A549 (cell line): ENCODE measurements around the gene UTRN. TPM values are rescaled to one million over a fixed set of nuclear protein-coding genes. Genes with fewer than 3 reads are reported as not detected.

Source experiments
- ATAC-seq, 2 experiments: fragments of 200-7000 bp in 1 of 2; fragments of >200 bp in 1 of 2; cut with Nextera tagmentation in 1 of 2; cut with Tn5 transposase in 1 of 2; 3 replicates each; pipeline versions ENCODE4 v1.8.0 to v1.9.1; 2018 to 2020; ENCODE audit warnings: mild to moderate bottlenecking in 1 of 2, moderate library complexity in 1 of 2
- CTCF ChIA-PET: fragments of 300-600 bp; sonication (Branson Sonifier 250); formaldehyde crosslinking; extraction: SDS; loops from one replicate; lab custom pipeline; 2021; ENCODE audit warnings: antibody characterized with exemption, inconsistent platforms; lab: Yijun Ruan, JAX
- POLR2A ChIA-PET: fragments of 350-600 bp; formaldehyde crosslinking; extraction: SDS; loops from one replicate; lab custom pipeline; 2021; ENCODE audit warnings: antibody characterized with exemption, inconsistent platforms; lab: Yijun Ruan, JAX
- DNase-seq, 2 experiments: peaks; one replicate each; pipeline versions ENCODE4 v3.0.0 to v3.0.0-alpha.2; 2011 to 2016; ENCODE audit warnings: low read depth in 1 of 2, low spot score in 1 of 2
- FAIRE-seq: peaks from 2 replicates; lab custom pipeline; 2011; peaks lifted over from hg19 to GRCh38; lab: Jason Lieb, UNC
- H3K27ac ChIP-seq, 2 experiments: fragments of >200 bp; sonication (Bioruptor Twin); formaldehyde crosslinking; 3 replicates each; pipeline ENCODE4 v1.5.1; 2016 to 2017
- H3K4me1 ChIP-seq: fragments of >200 bp; sonication (Bioruptor Twin); formaldehyde crosslinking; 3 replicates; pipeline ENCODE4 v1.6.1; 2016
- H3K4me2 ChIP-seq: fragments of >200 bp; sonication (Bioruptor Twin); formaldehyde crosslinking; 3 replicates; pipeline ENCODE4 v1.6.1; 2016
- H3K4me3 ChIP-seq: fragments of >200 bp; sonication (Bioruptor Twin); formaldehyde crosslinking; 3 replicates; pipeline ENCODE4 v1.5.1; 2016
- H3K9me3 ChIP-seq: fragments of >200 bp; sonication (Bioruptor Twin); formaldehyde crosslinking; 3 replicates; pipeline ENCODE4 v1.6.1; 2016
- BCL3 ChIP-seq: fragments of >200 bp; sonication (Bioruptor Twin); formaldehyde crosslinking; IDR thresholded peaks from 3 replicates; pipeline ENCODE4 v1.6.1; 2016
- CBX8 ChIP-seq: fragments of 200-600 bp; sonication (generic); IDR thresholded peaks from 2 replicates; pipeline ENCODE4 v1.6.1; 2016
- CEBPB ChIP-seq, 2 experiments: fragments of >200 bp in 1 of 2; sonication (Bioruptor Twin) in 1 of 2; formaldehyde crosslinking in 1 of 2; IDR thresholded peaks; 2 replicates each; pipeline ENCODE4 v1.6.1; 2012 to 2016
- FOSB ChIP-seq: fragments of 250-450 bp; sonication (Bioruptor Pico); IDR thresholded peaks from 2 replicates; pipeline ENCODE4 v1.5.0; 2020; ENCODE audit warnings: mild to moderate bottlenecking, moderate library complexity
- FOSL2 ChIP-seq, 2 experiments: fragments of 450-650 bp in 1 of 2; fragments of >200 bp in 1 of 2; sonication (Bioruptor Twin) in 1 of 2; formaldehyde crosslinking; IDR thresholded peaks; 2 replicates each; pipeline versions ENCODE4 v1.5.0 to v1.6.1; 2016 to 2020; ENCODE audit warnings: mild to moderate bottlenecking in 1 of 2, moderate library complexity in 1 of 2
- FOXS1 ChIP-seq: fragments of 250-450 bp; sonication (Bioruptor Pico); IDR thresholded peaks from 2 replicates; pipeline ENCODE4 v1.5.0; 2020; ENCODE audit warnings: mild to moderate bottlenecking, moderate library complexity
- GATA3 ChIP-seq: IDR thresholded peaks from 2 replicates; pipeline ENCODE4 v1.6.1; 2012; ENCODE audit warnings: borderline replicate concordance
- HOXB13 ChIP-seq: fragments of 250-450 bp; sonication (Bioruptor Pico); IDR thresholded peaks from 2 replicates; pipeline ENCODE4 v1.5.0; 2020; ENCODE audit warnings: low read depth, mild to moderate bottlenecking, moderate library complexity
- JUNB ChIP-seq: fragments of >200 bp; sonication (Bioruptor Twin); formaldehyde crosslinking; IDR thresholded peaks from 2 replicates; pipeline ENCODE4 v1.6.1; 2016
- MAFK ChIP-seq: fragments of 450-650 bp; IDR thresholded peaks from 2 replicates; pipeline ENCODE4 v1.6.1; 2014; ENCODE audit not compliant: partially characterized antibody
- MAX ChIP-seq: IDR thresholded peaks from 2 replicates; pipeline ENCODE4 v1.6.1; 2012
- MAZ ChIP-seq: fragments of 150-350 bp; IDR thresholded peaks from 2 replicates; pipeline ENCODE4 v1.6.1; 2014; ENCODE audit warnings: antibody characterized with exemption, low read depth, low read length, borderline replicate concordance
- NFE2L2 ChIP-seq: fragments of 150-350 bp; conservative IDR thresholded peaks from 2 replicates; pipeline ENCODE4 v1.6.1; 2014; ENCODE audit warnings: low read length
- NPAS2 ChIP-seq: fragments of 250-450 bp; sonication (Bioruptor Pico); IDR thresholded peaks from 2 replicates; pipeline ENCODE4 v1.8.0; 2022; ENCODE audit warnings: mild to moderate bottlenecking, moderate library complexity, borderline replicate concordance
- NR3C1 ChIP-seq: fragments of >200 bp; sonication (Bioruptor Twin); formaldehyde crosslinking; IDR thresholded peaks from 3 replicates; pipeline ENCODE4 v1.6.1; 2017
- POLR2A ChIP-seq: IDR thresholded peaks from 2 replicates; pipeline ENCODE4 v1.6.1; 2012; ENCODE audit warnings: mild to moderate bottlenecking, low read length
- POLR2AphosphoS2 ChIP-seq: conservative IDR thresholded peaks from 2 replicates; pipeline ENCODE4 v1.6.1; 2012; ENCODE audit warnings: low read length, improper control_type of control experiment, inconsistent platforms
- RARB ChIP-seq: fragments of 250-450 bp; sonication (Bioruptor Pico); IDR thresholded peaks from 2 replicates; pipeline ENCODE4 v1.8.0; 2021; ENCODE audit warnings: mild to moderate bottlenecking, moderate library complexity
- SMC3 ChIP-seq: fragments of >200 bp; sonication (Bioruptor Twin); formaldehyde crosslinking; IDR thresholded peaks from 3 replicates; pipeline ENCODE4 v1.6.1; 2018; ENCODE audit warnings: inconsistent platforms
- TFCP2L1 ChIP-seq: fragments of 250-450 bp; sonication (Bioruptor Pico); IDR thresholded peaks from 2 replicates; pipeline ENCODE4 v1.5.0; 2021; ENCODE audit warnings: mild to moderate bottlenecking
- WGBS: methylation state at CpG from one replicate; pipeline ENCODE4 v1.1.6; 2017; ENCODE audit errors: missing lambda C conversion rate; 5-methylcytosine and 5-hydroxymethylcytosine counted together
- polyA plus RNA-seq, 4 experiments: library from polyadenylated mRNA; depleted of rRNA in 3 of 4; stranded (reverse); fragments of >200 nt; fragmentation: RNase III in 1 of 4; extraction: RNeasy Plus Mini Kit Qiagen cat#74134 plus additional on column Dnase treatment in 1 of 4; gene quantifications; 2 replicates in 3 of 4; 3 replicates in 1 of 4; pipeline ENCODE4 v1.2.3, GENCODE V29; 2011 to 2017
- TF ChIP-seq, protein P1 (sequence below): IDR thresholded peaks from 2 replicates; pipeline ENCODE4 v1.6.1; 2012
- TF ChIP-seq, protein P2 (sequence below): fragments of 450-650 bp; IDR thresholded peaks from 2 replicates; pipeline ENCODE4 v1.6.1; 2014; ENCODE audit warnings: antibody characterized with exemption
- TF ChIP-seq, protein P3 (sequence below): fragments of 200-600 bp; sonication (generic); IDR thresholded peaks from 2 replicates; pipeline ENCODE4 v1.6.1; 2016; ENCODE audit warnings: antibody characterized with exemption, mild to moderate bottlenecking, moderate library complexity

Gene UTRN
- polyA plus RNA-seq, 2 of the 4 experiments (the other 2 are of a cell fraction) = 10.6 to 20.8 TPM

- ChIA-PET CTCF (interaction anchor here (0.8 to 1.6 kb wide), 6 partner anchors 21 to 194 kb away, joined by 3 to 7 read pairs (median 4); no protein-coding TSS in a partner anchor), POLR2A (interaction anchor here (1.3 to 2.5 kb wide), 4 partner anchors 22 to 195 kb away, joined by 3 to 17 read pairs (median 12); no protein-coding TSS in a partner anchor)
- WGBS = 3% methylated on average over 16 of the region's 53 CpGs
Measured at GRCh38 chr6:144286503-144287393, 1.6 kb downstream of the UTRN start.

DNA sequence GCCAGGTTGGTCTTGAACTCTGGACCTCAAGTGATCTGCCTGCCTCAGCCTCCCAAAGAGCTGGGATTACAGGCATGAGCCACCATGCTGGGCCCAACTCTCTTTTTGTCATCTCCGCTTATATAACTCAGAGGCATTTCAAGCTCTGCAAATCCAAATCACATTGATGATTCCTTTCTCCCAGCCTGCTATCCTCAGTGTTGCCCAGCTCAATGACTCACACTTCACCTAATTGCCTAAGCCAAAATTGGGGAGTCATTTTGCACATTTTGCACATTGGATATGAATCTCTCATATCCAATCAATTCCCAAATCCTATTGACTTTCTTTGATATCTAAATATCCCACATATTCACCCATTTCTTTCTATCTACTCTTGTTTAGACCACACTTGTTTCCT lies 3.9 kb downstream of the UTRN start:
- H3K4me2 ChIP-seq = no peak overlapping the region
- ChIA-PET POLR2A (no interaction called here), CTCF (no interaction called here)
- H3K4me1 ChIP-seq = peaks cover 23% of the 10 kb centered on the region
- H3K4me3 ChIP-seq = no peak overlapping the region
- WGBS = 93% methylated on average over 1 of the region's 1 CpG
- FAIRE-seq (no peak), DNase-seq (no peak), ATAC-seq (no peak)
- H3K9me3 ChIP-seq = no peaks in the 10 kb centered on the region
- no peak overlapping the region for H3K27ac ChIP-seq
- TF ChIP-seq, protein P1, sequence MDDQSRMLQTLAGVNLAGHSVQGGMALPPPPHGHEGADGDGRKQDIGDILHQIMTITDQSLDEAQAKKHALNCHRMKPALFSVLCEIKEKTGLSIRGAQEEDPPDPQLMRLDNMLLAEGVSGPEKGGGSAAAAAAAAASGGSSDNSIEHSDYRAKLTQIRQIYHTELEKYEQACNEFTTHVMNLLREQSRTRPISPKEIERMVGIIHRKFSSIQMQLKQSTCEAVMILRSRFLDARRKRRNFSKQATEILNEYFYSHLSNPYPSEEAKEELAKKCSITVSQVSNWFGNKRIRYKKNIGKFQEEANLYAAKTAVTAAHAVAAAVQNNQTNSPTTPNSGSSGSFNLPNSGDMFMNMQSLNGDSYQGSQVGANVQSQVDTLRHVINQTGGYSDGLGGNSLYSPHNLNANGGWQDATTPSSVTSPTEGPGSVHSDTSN = no peak

More at GRCh38 chr6:144286503-144287393, 1.6 kb downstream of the UTRN start:
- peak overlapping the region; percentile 83 for H3K4me3 ChIP-seq
- peak overlapping the region; percentile 97 to 98 for H3K27ac ChIP-seq
- peaks cover 13% of the 10 kb centered on the region; the same call in 2 of the 3 replicates for H3K4me1 ChIP-seq
- peak; percentile 45 to 66 for ATAC-seq
- TF ChIP-seq NFE2L2 (no peak), HOXB13 (CRISPR knock-in tag) (no peak), GATA3 (peak; percentile 64; the same call in 1 of the 2 replicates), TFCP2L1 (CRISPR knock-in tag) (no peak), MAX (no peak; the same call in 1 of the 2 replicates), POLR2A (no peak), RARB (no peak), POLR2AphosphoS2 (no peak), FOSL2 (IDR thresholded peaks at IDR 0.05) (no peak), FOSL2 (CRISPR knock-in tag; IDR thresholded peaks at IDR 0.05) (peak; percentile 43; the same call in 1 of the 2 replicates)
- TF ChIP-seq, protein P2, sequence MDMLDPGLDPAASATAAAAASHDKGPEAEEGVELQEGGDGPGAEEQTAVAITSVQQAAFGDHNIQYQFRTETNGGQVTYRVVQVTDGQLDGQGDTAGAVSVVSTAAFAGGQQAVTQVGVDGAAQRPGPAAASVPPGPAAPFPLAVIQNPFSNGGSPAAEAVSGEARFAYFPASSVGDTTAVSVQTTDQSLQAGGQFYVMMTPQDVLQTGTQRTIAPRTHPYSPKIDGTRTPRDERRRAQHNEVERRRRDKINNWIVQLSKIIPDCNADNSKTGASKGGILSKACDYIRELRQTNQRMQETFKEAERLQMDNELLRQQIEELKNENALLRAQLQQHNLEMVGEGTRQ = no peak
- peak; percentile 63 to 81 for DNase-seq
- FAIRE-seq = no peak
- H3K4me2 ChIP-seq = peak overlapping the region; percentile 75
- no peaks in the 10 kb centered on the region for H3K9me3 ChIP-seq

GRCh38 chr6:144292372-144292771 lies 7.2 kb downstream of the UTRN start:
- H3K4me3 ChIP-seq = no peak overlapping the region
- no peak for TF ChIP-seq JUNB
- TF ChIP-seq SMC3 = no peak
- no peak for TF ChIP-seq FOSB (CRISPR knock-in tag)
- TF ChIP-seq NR3C1 = no peak
- no peak for TF ChIP-seq MAZ
- TF ChIP-seq, all 56 proteins: peak for 0
- no peak for FAIRE-seq
- ChIA-PET POLR2A (no interaction called here), CTCF (interaction anchor here (1.3 kb wide), 1 partner anchor 76 kb away, joined by 3 read pairs; no protein-coding TSS in a partner anchor)
- DNase-seq = no peak
- Histone ChIP-seq H3K9me3 (peaks cover 9% of the 10 kb centered on the region; the same call in 2 of the 3 replicates), H3K4me1 (peaks cover 29% of the 10 kb centered on the region), H3K4me2 (no peak overlapping the region), H3K27ac (0 out of 6 replicates have a peak overlapping the region, but pooled peaks of 1 of the 2 experiments have one; percentile 11)
- WGBS = 80% methylated on average over 3 of the region's 3 CpGs
- no peak for ATAC-seq

DNA sequence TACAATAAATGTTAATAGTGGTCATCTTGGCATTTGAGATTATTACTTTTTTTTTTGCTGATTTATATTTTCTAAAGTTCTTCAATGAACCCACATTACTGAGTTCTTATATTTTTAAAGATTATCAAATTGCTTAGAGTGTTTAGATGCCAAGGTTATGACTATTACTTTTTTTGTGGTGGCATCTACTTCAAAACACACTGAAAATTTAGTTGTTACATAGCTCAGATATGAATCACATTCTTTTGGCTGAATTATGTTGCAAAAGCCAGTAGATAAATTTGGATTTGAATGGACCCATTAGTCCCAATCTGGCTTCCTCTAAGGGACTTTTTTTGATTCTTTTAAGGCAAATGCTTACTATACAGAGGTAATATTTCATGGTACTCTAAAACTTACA lies 8.9 kb downstream of the UTRN start:
- Histone ChIP-seq H3K4me2 (peak overlapping the region; percentile 41), H3K4me1 (peaks cover 23% of the 10 kb centered on the region), H3K4me3 (no peak overlapping the region), H3K27ac (no peak overlapping the region), H3K9me3 (peaks cover 9% of the 10 kb centered on the region; the same call in 2 of the 3 replicates)
- ATAC-seq (no peak), FAIRE-seq (no peak), DNase-seq (no peak)
- ChIA-PET CTCF (no interaction called here), POLR2A (no interaction called here)
- TF ChIP-seq, protein P3, sequence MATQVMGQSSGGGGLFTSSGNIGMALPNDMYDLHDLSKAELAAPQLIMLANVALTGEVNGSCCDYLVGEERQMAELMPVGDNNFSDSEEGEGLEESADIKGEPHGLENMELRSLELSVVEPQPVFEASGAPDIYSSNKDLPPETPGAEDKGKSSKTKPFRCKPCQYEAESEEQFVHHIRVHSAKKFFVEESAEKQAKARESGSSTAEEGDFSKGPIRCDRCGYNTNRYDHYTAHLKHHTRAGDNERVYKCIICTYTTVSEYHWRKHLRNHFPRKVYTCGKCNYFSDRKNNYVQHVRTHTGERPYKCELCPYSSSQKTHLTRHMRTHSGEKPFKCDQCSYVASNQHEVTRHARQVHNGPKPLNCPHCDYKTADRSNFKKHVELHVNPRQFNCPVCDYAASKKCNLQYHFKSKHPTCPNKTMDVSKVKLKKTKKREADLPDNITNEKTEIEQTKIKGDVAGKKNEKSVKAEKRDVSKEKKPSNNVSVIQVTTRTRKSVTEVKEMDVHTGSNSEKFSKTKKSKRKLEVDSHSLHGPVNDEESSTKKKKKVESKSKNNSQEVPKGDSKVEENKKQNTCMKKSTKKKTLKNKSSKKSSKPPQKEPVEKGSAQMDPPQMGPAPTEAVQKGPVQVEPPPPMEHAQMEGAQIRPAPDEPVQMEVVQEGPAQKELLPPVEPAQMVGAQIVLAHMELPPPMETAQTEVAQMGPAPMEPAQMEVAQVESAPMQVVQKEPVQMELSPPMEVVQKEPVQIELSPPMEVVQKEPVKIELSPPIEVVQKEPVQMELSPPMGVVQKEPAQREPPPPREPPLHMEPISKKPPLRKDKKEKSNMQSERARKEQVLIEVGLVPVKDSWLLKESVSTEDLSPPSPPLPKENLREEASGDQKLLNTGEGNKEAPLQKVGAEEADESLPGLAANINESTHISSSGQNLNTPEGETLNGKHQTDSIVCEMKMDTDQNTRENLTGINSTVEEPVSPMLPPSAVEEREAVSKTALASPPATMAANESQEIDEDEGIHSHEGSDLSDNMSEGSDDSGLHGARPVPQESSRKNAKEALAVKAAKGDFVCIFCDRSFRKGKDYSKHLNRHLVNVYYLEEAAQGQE = no peak
- TF ChIP-seq FOXS1 (CRISPR knock-in tag) (no peak), CEBPB (IDR thresholded peaks at IDR 0.05) (peak in 1 of 2 experiments; percentile 65; a peak in 2 of 4 replicates), CBX8 (no peak), BCL3 (no peak), MAFK (no peak), FOSL2 (IDR thresholded peaks at IDR 0.05) (peak; percentile 35; the same call in 1 of the 2 replicates), FOSL2 (CRISPR knock-in tag; IDR thresholded peaks at IDR 0.05) (0 out of 2 replicates have a peak, but pooled peaks have one; percentile 10), NPAS2 (CRISPR knock-in tag) (no peak)
